ENCODE results near the gene BACE1. TPM values are rescaled to one million over a fixed set of nuclear protein-coding genes. Genes with fewer than 3 reads are reported as not detected.
"Not testable (repeated sequence)": the region's sequence is repeated elsewhere in the genome, so short reads cannot be mapped to it uniquely, and the experiment has no call there.

The BACE1 gene
- total and polyA plus RNA-seq, 9 donors, result 12.6 to 99.7 (median 30.7) TPM

- WGBS, 3 donors, result 90 to 95% (median 94%) methylated on average over 4 of the region's 4 CpGs
- Histone ChIP-seq H3K27ac (no peak overlapping the region), H3K36me3 (no peaks in the 10 kb centered on the region), H3K4me1 (ENCODE audit: insufficient read depth) (no peaks in the 10 kb centered on the region), H3K27me3 (no peaks in the 10 kb centered on the region), H3K4me3 (no peak overlapping the region), H3K9me3 (no peaks in the 10 kb centered on the region)
- intact Hi-C loops (cut with DNase I), result no loop called here
- TF ChIP-seq CTCF (IDR thresholded peaks at IDR 0.05), result no peak
- no peak for TF ChIP-seq POLR2A (IDR thresholded peaks at IDR 0.05)
- no peak for TF ChIP-seq EP300 (IDR thresholded peaks at IDR 0.05)
- DNase-seq, result no peak
These were observed 44.8 kb downstream of the BACE1 start for GRCh38 chr11:117271208-117271607.

- no peak for TF ChIP-seq EP300 (IDR thresholded peaks at IDR 0.05)
- no peak for TF ChIP-seq CTCF (IDR thresholded peaks at IDR 0.05)
- TF ChIP-seq POLR2A (IDR thresholded peaks at IDR 0.05), result no peak
- no peaks in the 10 kb centered on the region for H3K27me3 ChIP-seq
- H3K36me3 ChIP-seq, result no peaks in the 10 kb centered on the region
- 87 to 96% (median 88%) methylated on average over 2 of the region's 2 CpGs for WGBS, 3 donors
- H3K27ac ChIP-seq, result no peak overlapping the region
- no peak overlapping the region for H3K4me3 ChIP-seq
- H3K4me1 ChIP-seq (ENCODE audit: insufficient read depth), result no peaks in the 10 kb centered on the region
- intact Hi-C loops (cut with DNase I), result no loop called here
- H3K9me3 ChIP-seq, result no peaks in the 10 kb centered on the region
- DNase-seq, result no peak
These were observed 46.2 kb downstream of the BACE1 start for GRCh38 chr11:117269856-117270255.

GRCh38 chr11:117265745-117266144, 50.3 kb downstream of the BACE1 start:
- Histone ChIP-seq H3K27me3 (no peaks in the 10 kb centered on the region), H3K4me3 (no peak overlapping the region), H3K4me1 (ENCODE audit: insufficient read depth) (no peaks in the 10 kb centered on the region), H3K9me3 (no peaks in the 10 kb centered on the region), H3K27ac (no peak overlapping the region), H3K36me3 (no peaks in the 10 kb centered on the region)
- DNase-seq, result no peak
- intact Hi-C loops (cut with DNase I), result no loop called here
- WGBS, 3 donors, result 90 to 94% (median 94%) methylated on average over 2 of the region's 2 CpGs
- TF ChIP-seq POLR2A (IDR thresholded peaks at IDR 0.05) (no peak), CTCF (IDR thresholded peaks at IDR 0.05) (no peak), EP300 (IDR thresholded peaks at IDR 0.05) (no peak)

GRCh38 chr11:117264624-117265323, 51.3 kb downstream of the BACE1 start:
- H3K4me3 ChIP-seq; H3K27me3 ChIP-seq; H3K27ac ChIP-seq; H3K4me1 ChIP-seq (ENCODE audit: insufficient read depth); DNase-seq; H3K9me3 ChIP-seq; H3K36me3 ChIP-seq; intact Hi-C loops (cut with DNase I): not testable (repeated sequence)
- WGBS, 3 donors, result 93 to 94% (median 93%) methylated on average over 7 of the region's 7 CpGs

- no peak overlapping the region for H3K27ac ChIP-seq
- no peak for TF ChIP-seq EP300 (IDR thresholded peaks at IDR 0.05)
- TF ChIP-seq POLR2A (IDR thresholded peaks at IDR 0.05), result no peak
- TF ChIP-seq CTCF (IDR thresholded peaks at IDR 0.05), result no peak
- H3K36me3 ChIP-seq, result no peaks in the 10 kb centered on the region
- H3K9me3 ChIP-seq, result no peaks in the 10 kb centered on the region
- WGBS, 3 donors, result 22 to 36% (median 28%) methylated on average over 1 of the region's 1 CpG
- no peaks in the 10 kb centered on the region for H3K27me3 ChIP-seq
- intact Hi-C loops (cut with DNase I), result no loop called here
- DNase-seq, result no peak
- no peak overlapping the region for H3K4me3 ChIP-seq
- H3K4me1 ChIP-seq (ENCODE audit: insufficient read depth), result no peaks in the 10 kb centered on the region
These were observed 56.6 kb downstream of the BACE1 start for GRCh38 chr11:117259417-117259816.
